Activated naive CD4-positive, alpha-beta T cell treated with anti-CD3 and anti-CD28 coated beads for 36 hours (primary cell): ENCODE data around the gene ZGLP1. TPM values are rescaled to one million over a fixed set of nuclear protein-coding genes. Genes with fewer than 3 reads are reported as not detected.
"Not testable (repeated sequence)": the region's sequence is repeated elsewhere in the genome, so short reads cannot be mapped to it uniquely, and the experiment has no call there.

Source experiments
- CTCF ChIA-PET: fragments of 350-600 bp; sonication (Branson Sonifier 250); formaldehyde crosslinking; loops from one replicate; lab custom pipeline; 2021; ENCODE audit warnings: antibody characterized with exemption; lab: Charles Lee
- DNase-seq: peaks from one replicate; pipeline ENCODE4 v3.0.0-alpha.2; 2020
- H3K27ac Mint-ChIP-seq: one replicate; pipeline ENCODE4 v1.8.0; 2021; ENCODE audit warnings: mild to moderate bottlenecking, mixed read lengths
- H3K27me3 Mint-ChIP-seq: one replicate; pipeline ENCODE4 v1.8.0; 2021; ENCODE audit warnings: low read depth, mixed read lengths
- H3K36me3 Mint-ChIP-seq: one replicate; pipeline ENCODE4 v1.8.0; 2021; ENCODE audit warnings: low read depth, mixed read lengths
- H3K4me1 Mint-ChIP-seq: one replicate; pipeline ENCODE4 v1.8.0; 2021; ENCODE audit warnings: low read depth, mixed read lengths
- H3K4me3 Mint-ChIP-seq: one replicate; pipeline ENCODE4 v1.8.0; 2021; ENCODE audit warnings: mild to moderate bottlenecking, moderate library complexity, mixed read lengths
- H3K9me3 Mint-ChIP-seq: one replicate; pipeline ENCODE4 v1.8.0; 2021; ENCODE audit warnings: mixed read lengths
- intact Hi-C: fragments of 100-400 bp; cut with micrococcal nuclease; formaldehyde crosslinking; loops from one replicate; pipeline ENCODE4 v1.15.1; 2023
- total RNA-seq, 2 experiments: library from RNA; stranded (reverse); gene quantifications; one replicate each; pipeline ENCODE4 v1.2.3, GENCODE V29; 2021

The ZGLP1 gene
- total RNA-seq, 2 experiments from 2014 or later = 0.86 to 1.1 TPM

- H3K4me3 Mint-ChIP-seq = no peak overlapping the region
- CTCF ChIA-PET = interaction anchor here (0.6 to 1.1 kb wide), 2 partner anchors 105 to 227 kb away, joined by 3 read pairs; no protein-coding TSS in a partner anchor
- no peak for DNase-seq
- intact Hi-C loops = no loop called here
- H3K9me3 Mint-ChIP-seq = no peaks in the 10 kb centered on the region
- H3K36me3 Mint-ChIP-seq = peaks cover 32% of the 10 kb centered on the region
- peaks cover 31% of the 10 kb centered on the region for H3K4me1 Mint-ChIP-seq
- H3K27ac Mint-ChIP-seq = no peak overlapping the region
- H3K27me3 Mint-ChIP-seq = peaks cover 14% of the 10 kb centered on the region
These were observed 26.1 kb downstream of the ZGLP1 start for GRCh38 chr19:10283301-10284064.

- intact Hi-C loops, DNase-seq, H3K4me3 Mint-ChIP-seq, H3K27me3 Mint-ChIP-seq, H3K9me3 Mint-ChIP-seq, H3K27ac Mint-ChIP-seq: not testable (repeated sequence)
- Mint-ChIP-seq H3K36me3 (peaks cover 34% of the 10 kb centered on the region), H3K4me1 (peaks cover 24% of the 10 kb centered on the region)
- CTCF ChIA-PET = interaction anchor here (0.6 kb wide), 1 partner anchor 282 kb away, joined by 3 read pairs; no protein-coding TSS in a partner anchor
These were observed 27.6 kb downstream of the ZGLP1 start for GRCh38 chr19:10282043-10282442.

- Mint-ChIP-seq H3K36me3 (peaks cover 22% of the 10 kb centered on the region), H3K4me1 (peaks cover 15% of the 10 kb centered on the region), H3K4me3 (no peak overlapping the region), H3K27me3 (no peaks in the 10 kb centered on the region), H3K27ac (peak overlapping the region; percentile 70), H3K9me3 (no peaks in the 10 kb centered on the region)
- CTCF ChIA-PET = interaction anchor here (0.5 to 2.3 kb wide), 9 partner anchors 10 to 348 kb away, joined by 3 to 13 read pairs (median 3); partner anchors contain the start of genes ICAM1 and ICAM5
- no peak for DNase-seq
- intact Hi-C loops = no loop called here
These were observed 29.7 kb downstream of the ZGLP1 start for GRCh38 chr19:10279737-10280442.

GRCh38 chr19:10278935-10279334 lies 30.7 kb downstream of the ZGLP1 start:
- Mint-ChIP-seq H3K4me3 (no peak overlapping the region), H3K36me3 (peaks cover 24% of the 10 kb centered on the region), H3K9me3 (no peaks in the 10 kb centered on the region), H3K27ac (no peak overlapping the region), H3K27me3 (no peaks in the 10 kb centered on the region), H3K4me1 (peaks cover 21% of the 10 kb centered on the region)
- DNase-seq = no peak
- intact Hi-C loops = no loop called here
- CTCF ChIA-PET = interaction anchor here (0.7 to 2.3 kb wide), 2 partner anchors 9 to 347 kb away, joined by 3 to 13 read pairs; partner anchors contain the start of gene ICAM1

GRCh38 chr19:10277795-10278589 lies 31.6 kb downstream of the ZGLP1 start:
- Mint-ChIP-seq H3K27me3 (no peaks in the 10 kb centered on the region), H3K9me3 (no peaks in the 10 kb centered on the region), H3K27ac (no peak overlapping the region), H3K36me3 (peaks cover 22% of the 10 kb centered on the region), H3K4me3 (no peak overlapping the region), H3K4me1 (peaks cover 22% of the 10 kb centered on the region)
- CTCF ChIA-PET = no interaction called here
- intact Hi-C loops = no loop called here
- no peak for DNase-seq

- Mint-ChIP-seq H3K9me3 (no peaks in the 10 kb centered on the region), H3K27me3 (no peaks in the 10 kb centered on the region), H3K36me3 (peaks cover 17% of the 10 kb centered on the region), H3K4me1 (peaks cover 44% of the 10 kb centered on the region), H3K4me3 (no peak overlapping the region), H3K27ac (peak overlapping the region; percentile 1)
- no peak for DNase-seq
- intact Hi-C loops = no loop called here
- CTCF ChIA-PET = interaction anchor here (0.7 kb wide), 1 partner anchor 46 kb away, joined by 3 read pairs; no protein-coding TSS in a partner anchor
These were observed 35.0 kb downstream of the ZGLP1 start for GRCh38 chr19:10274589-10274988.

- H3K9me3 Mint-ChIP-seq = no peaks in the 10 kb centered on the region
- H3K4me1 Mint-ChIP-seq = peaks cover 34% of the 10 kb centered on the region
- H3K27ac Mint-ChIP-seq = peak overlapping the region; percentile 85
- peak; percentile 71 for DNase-seq
- H3K27me3 Mint-ChIP-seq = no peaks in the 10 kb centered on the region
- peaks cover 13% of the 10 kb centered on the region for H3K36me3 Mint-ChIP-seq
- intact Hi-C loops = loop anchor here (1.0 to 2.0 kb wide), 5 partner anchors 18 to 231 kb away; partner anchors contain the start of genes FDX2, ICAM5, KEAP1 and RAVER1
- CTCF ChIA-PET = interaction anchor here (0.7 to 5.4 kb wide), 15 partner anchors 8 to 151 kb away, joined by 3 to 85 read pairs (median 11); partner anchors contain the start of genes ICAM4, ICAM5 and TYK2
- peak overlapping the region; percentile 78 for H3K4me3 Mint-ChIP-seq
These were observed 38.0 kb downstream of the ZGLP1 start for GRCh38 chr19:10271543-10272086.

- H3K27ac Mint-ChIP-seq = peak within 1 kb of the TSS; percentile 85
These were observed 38.8 kb downstream of the ZGLP1 start, which contains the start of gene ICAM1 for GRCh38 chr19:10270616-10271394. Gene ICAM1, plus strand, starts transcription at chr19:10271120. Its CDS starts 40 bp downstream, at chr19:10271160.

GRCh38 chr19:10270180-10270615 lies 39.4 kb downstream of the ZGLP1 start:
- H3K36me3 Mint-ChIP-seq = peaks cover 13% of the 10 kb centered on the region

More at GRCh38 chr19:10270616-10271394, 38.8 kb downstream of the ZGLP1 start, which contains the start of gene ICAM1:
- CTCF ChIA-PET = interaction anchor here (0.6 to 5.4 kb wide), 23 partner anchors 9 to 338 kb away, joined by 3 to 85 read pairs (median 4); partner anchors contain the start of genes ICAM4, ICAM5 and TYK2
- peak within 1 kb of the TSS; percentile 78 for H3K4me3 Mint-ChIP-seq
- H3K36me3 Mint-ChIP-seq = peaks cover 13% of the 10 kb centered on the region
- intact Hi-C loops = loop anchor here (1.0 to 2.0 kb wide), 5 partner anchors 18 to 232 kb away; partner anchors contain the start of genes FDX2, ICAM5, KEAP1 and RAVER1
- H3K4me1 Mint-ChIP-seq = peaks cover 34% of the 10 kb centered on the region
- DNase-seq = peak; percentile 86
- H3K27me3 Mint-ChIP-seq = no peaks in the 10 kb centered on the region
- H3K9me3 Mint-ChIP-seq = no peaks in the 10 kb centered on the region

More at GRCh38 chr19:10270180-10270615, 39.4 kb downstream of the ZGLP1 start:
- CTCF ChIA-PET = interaction anchor here (0.6 to 5.4 kb wide), 21 partner anchors 10 to 242 kb away, joined by 3 to 85 read pairs (median 7); partner anchors contain the start of genes ICAM4, ICAM5 and TYK2
- intact Hi-C loops = loop anchor here (2.0 kb wide), 3 partner anchors 47 to 233 kb away; partner anchors contain the start of genes FDX2, KEAP1 and TYK2
- peak; percentile 72 for DNase-seq
- peaks cover 34% of the 10 kb centered on the region for H3K4me1 Mint-ChIP-seq
- peak overlapping the region; percentile 85 for H3K27ac Mint-ChIP-seq
- H3K9me3 Mint-ChIP-seq = no peaks in the 10 kb centered on the region
- no peaks in the 10 kb centered on the region for H3K27me3 Mint-ChIP-seq
- peak overlapping the region; percentile 78 for H3K4me3 Mint-ChIP-seq
